Frontal cortex (tissue), 4 donors: Measurements from ENCODE around the gene JAKMIP2. TPM values are rescaled to one million over a fixed set of nuclear protein-coding genes. Genes with fewer than 3 reads are reported as not detected.
"Not testable (repeated sequence)": the region's sequence is repeated elsewhere in the genome, so short reads cannot be mapped to it uniquely, and the experiment has no call there.

Experiments used
- DNase-seq, 2 donors: peaks; one replicate each; pipeline ENCODE4 v3.0.0; 2012; ENCODE audit warnings: low spot score in 2 of 2
- FAIRE-seq: peaks from 2 replicates; lab custom pipeline; 2012; peaks lifted over from hg19 to GRCh38; lab: Jason Lieb, UNC
- total RNA-seq: library from RNA; depleted of rRNA; stranded (reverse); fragments of >200 nt; gene quantifications from one replicate; pipeline ENCODE4 v1.2.3, GENCODE V29; 2014
- donor health status: control.
- donor health status: control.
- donor health status: control.

Gene JAKMIP2
- 56.3 TPM for total RNA-seq

GRCh38 chr5:147782110-147783028 lies at the start of gene JAKMIP2:
JAKMIP2 (minus strand) TSS chr5:147782728; CDS start chr5:147671806, 110,922 bp downstream.
- FAIRE-seq (no peak), DNase-seq (peak; percentile 52 to 61)

GRCh38 chr5:147831465-147831864 lies 48.9 kb upstream of the JAKMIP2 start, which contains the start of gene SPINK1:
SPINK1 (minus strand) TSS chr5:147831671; CDS start chr5:147831577, 94 bp downstream.
- no peak for DNase-seq
- no peak for FAIRE-seq

- DNase-seq (no peak), FAIRE-seq (no peak)
These were observed 47.5 kb upstream of the JAKMIP2 start for GRCh38 chr5:147830035-147830434.

GRCh38 chr5:147827017-147827416 lies 44.5 kb upstream of the JAKMIP2 start:
- not testable (repeated sequence) for DNase-seq, FAIRE-seq

- FAIRE-seq (no peak), DNase-seq (no peak)
These were observed 43.8 kb upstream of the JAKMIP2 start for GRCh38 chr5:147826361-147826760.

GRCh38 chr5:147822686-147823491 lies 40.4 kb upstream of the JAKMIP2 start:
- peak; percentile 10 to 33 for DNase-seq
- FAIRE-seq = peak; percentile 54

- not testable (repeated sequence) for FAIRE-seq, DNase-seq
These were observed 39.7 kb upstream of the JAKMIP2 start for GRCh38 chr5:147822222-147822621.

GRCh38 chr5:147821766-147822165 lies 39.2 kb upstream of the JAKMIP2 start:
- FAIRE-seq (no peak), DNase-seq (no peak)

- FAIRE-seq = peak; percentile 28
- no peak for DNase-seq
These were observed 36.8 kb upstream of the JAKMIP2 start for GRCh38 chr5:147819261-147819770.

GRCh38 chr5:147818290-147818689 lies 35.8 kb upstream of the JAKMIP2 start:
- FAIRE-seq = no peak
- DNase-seq = no peak

- no peak for DNase-seq
- FAIRE-seq = no peak
These were observed 31.2 kb upstream of the JAKMIP2 start for GRCh38 chr5:147813696-147814095.

- DNase-seq (no peak), FAIRE-seq (no peak)
These were observed 27.5 kb upstream of the JAKMIP2 start for GRCh38 chr5:147809830-147810666.

- FAIRE-seq (no peak), DNase-seq (no peak)
These were observed 22.5 kb upstream of the JAKMIP2 start for GRCh38 chr5:147805030-147805454.

- no peak for FAIRE-seq
- DNase-seq = no peak
These were observed 21.8 kb upstream of the JAKMIP2 start for GRCh38 chr5:147804334-147804733.

GRCh38 chr5:147803926-147804325 lies 21.4 kb upstream of the JAKMIP2 start:
- FAIRE-seq (no peak), DNase-seq (no peak)

- DNase-seq, FAIRE-seq: not testable (repeated sequence)
These were observed 20.6 kb upstream of the JAKMIP2 start for GRCh38 chr5:147803161-147803560.

- no peak for FAIRE-seq
- no peak for DNase-seq
These were observed 18.9 kb upstream of the JAKMIP2 start for GRCh38 chr5:147801461-147801860.

GRCh38 chr5:147800491-147800890 lies 18.0 kb upstream of the JAKMIP2 start:
- no peak for FAIRE-seq
- no peak for DNase-seq

- no peak for DNase-seq
- no peak for FAIRE-seq
These were observed 14.2 kb upstream of the JAKMIP2 start for GRCh38 chr5:147796556-147797308.
